ENCODE results near the gene CRYGB.
"Not testable (repeated sequence)": the region's sequence is repeated elsewhere in the genome, so short reads cannot be mapped to it uniquely, and the experiment has no call there.

Gene CRYGB

DNA sequence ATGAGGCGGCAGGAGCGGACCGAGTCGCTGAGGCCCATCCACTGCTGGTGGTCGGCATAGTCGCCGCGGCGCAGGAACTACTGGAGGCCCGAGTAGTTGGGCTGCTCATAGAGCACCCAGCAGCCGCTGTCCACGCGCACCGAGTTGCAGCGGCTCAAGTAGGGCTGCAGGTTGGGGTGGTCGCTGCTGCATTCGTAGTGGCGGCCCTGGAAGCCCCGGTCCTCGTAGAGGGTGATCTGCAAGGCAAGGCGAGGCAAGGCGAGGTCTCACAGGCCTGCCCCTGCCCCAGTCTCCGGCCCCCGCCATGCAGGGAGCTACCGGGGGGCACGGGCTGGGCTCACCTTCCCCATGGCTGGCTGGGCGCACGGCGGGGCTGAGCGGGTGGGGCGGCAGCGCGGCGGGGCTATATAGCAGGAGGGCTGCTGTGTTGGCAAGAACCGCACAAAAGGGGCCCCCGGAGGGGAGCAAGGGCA is 33.6 kb downstream of the CRYGB start:
- DNase-seq = not testable (repeated sequence)

DNA sequence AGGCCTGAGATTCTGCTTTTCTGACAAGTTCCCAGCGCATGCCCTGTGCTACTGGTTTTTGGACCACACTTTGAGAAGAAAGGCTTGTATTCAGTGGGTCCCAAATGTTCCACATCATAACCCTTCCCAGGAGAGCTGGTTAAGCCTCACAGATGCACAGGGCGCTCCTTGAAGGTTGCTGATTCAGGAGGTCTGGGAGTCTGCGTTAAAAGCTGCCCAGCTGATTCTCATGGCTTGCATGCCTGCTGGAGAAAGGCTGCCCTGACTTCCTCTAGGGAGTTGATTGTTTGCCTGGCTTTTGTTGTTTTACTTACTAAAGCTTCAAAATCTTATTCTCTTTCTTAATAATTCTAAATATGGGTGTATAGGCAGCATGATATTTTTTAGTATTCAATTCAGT is 42.3 kb downstream of the CRYGB start:
- DNase-seq = no peak

DNA sequence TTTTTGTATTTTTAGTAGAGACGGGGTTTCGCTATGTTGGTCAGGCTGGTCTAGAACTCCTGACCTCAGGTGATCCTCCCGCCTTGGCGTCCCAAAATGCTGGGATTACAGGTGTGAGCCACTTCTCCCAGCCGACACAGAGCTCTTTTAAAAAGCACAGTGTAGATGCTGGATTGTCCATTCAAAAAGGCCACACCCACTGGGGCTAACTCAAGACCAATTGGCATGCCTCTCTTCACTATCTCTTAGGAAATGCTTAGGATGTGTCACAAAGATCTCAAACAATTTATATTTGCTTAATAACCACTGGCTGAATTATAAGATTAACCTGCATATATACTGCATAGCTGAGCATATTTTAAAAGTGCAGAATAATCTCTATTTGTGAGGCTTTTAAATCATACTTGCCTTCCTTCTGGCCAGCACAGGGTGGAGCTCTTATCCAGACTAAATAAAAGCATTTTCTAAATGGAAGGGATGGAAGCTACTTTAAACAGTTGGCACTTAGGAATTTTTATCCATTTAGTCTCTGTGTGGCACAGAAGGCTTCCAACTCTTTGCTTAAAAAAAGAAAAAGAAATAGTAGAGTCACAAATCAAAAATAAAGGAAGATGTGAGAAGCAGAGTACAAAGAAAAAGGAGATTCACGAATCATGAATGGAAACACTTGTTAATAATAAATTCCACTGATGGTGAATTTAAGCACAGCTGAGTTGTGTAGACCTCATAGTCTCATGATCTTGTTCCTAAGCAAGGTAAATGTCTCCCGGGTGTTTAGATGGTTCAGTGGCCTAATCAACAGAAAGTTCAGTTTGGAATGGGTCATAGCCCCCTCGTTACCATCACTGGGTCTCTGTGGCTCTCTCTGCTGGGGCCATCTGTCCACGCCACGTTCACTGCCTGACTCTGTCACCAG is 44.0 kb downstream of the CRYGB start:
- DNase-seq = no peak

GRCh38 chr2:208099682-208100470 is 46.1 kb downstream of the CRYGB start:
- no peak for DNase-seq

DNA sequence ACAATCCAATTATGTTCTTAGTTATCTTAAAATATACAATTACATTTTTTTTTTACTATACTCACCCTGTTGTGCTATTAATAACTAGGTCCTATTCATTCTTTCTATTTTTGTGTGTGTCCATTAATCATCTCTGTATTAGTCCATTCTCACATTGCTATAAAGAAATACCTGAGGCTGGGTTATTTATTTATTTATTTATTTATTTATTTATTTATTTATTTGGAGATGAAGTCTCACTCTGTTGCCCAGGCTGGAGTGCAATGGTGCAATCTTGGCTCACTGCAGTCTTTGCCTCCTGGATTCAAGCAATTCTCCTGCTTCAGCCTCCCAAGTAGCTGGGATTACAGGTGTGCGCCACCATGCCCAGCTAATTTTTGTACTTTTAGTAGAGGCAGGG is 47.3 kb downstream of the CRYGB start:
- DNase-seq = not testable (repeated sequence)

DNA sequence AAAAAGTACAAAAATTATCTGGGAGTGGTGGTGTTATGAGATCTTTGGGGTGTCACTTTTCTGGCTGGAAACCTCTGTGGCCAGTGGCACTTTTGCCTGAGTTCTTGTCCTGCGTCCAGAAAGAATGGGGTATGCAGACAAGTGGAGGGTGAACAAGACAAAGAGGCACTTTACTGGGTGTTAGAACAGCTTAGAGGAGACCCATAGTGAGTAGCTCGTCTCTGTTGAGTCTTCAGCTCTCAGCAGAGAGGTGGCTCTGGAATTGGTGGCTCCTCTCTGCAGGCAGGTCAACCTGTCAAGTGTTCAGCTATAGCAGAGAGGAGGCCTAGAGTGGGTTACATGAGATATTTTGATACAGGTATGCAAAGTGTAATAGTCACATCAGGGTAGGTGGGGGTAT is 47.7 kb downstream of the CRYGB start:
- no peak for DNase-seq

DNA sequence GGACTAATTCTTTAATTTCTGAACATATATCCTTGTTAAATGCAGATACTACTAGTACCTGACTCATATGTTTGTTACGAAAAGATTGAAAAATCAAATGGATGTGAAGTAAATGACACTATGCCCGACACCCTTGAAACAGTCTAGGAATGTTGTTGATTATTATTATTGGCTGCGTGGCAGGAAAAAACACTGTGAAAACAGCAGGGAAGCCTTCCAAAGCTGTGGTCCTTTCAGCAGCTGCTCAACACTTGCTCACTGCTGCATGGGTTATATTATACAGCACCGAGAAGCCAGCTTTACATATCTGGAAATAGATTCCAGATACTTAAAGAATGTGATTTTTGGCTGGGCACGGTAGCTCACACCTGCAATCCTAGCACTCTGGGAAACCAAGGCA is 48.2 kb downstream of the CRYGB start:
- DNase-seq = no peak

DNA sequence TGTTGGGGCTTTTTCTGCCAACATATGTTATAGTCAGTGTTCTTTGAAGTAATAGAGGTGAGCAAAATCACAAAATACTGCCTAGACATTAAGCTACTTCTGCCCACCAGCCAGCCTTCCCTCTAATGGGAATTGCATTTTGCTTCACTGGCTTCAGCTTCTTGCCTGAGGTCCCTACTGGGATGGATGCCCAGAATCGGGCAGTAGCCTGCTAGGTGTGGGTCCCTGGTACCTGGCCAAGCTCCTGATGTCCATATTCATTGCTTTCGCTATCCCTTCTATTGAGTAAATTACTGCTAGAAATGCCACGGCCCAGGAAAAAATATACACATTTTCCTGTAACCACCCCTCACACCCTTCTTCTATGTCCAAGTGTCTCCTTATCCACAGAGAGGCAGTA is 48.6 kb downstream of the CRYGB start:
- DNase-seq = no peak

- DNase-seq = no peak
Observed at GRCh38 chr2:208096080-208096479, 49.9 kb downstream of the CRYGB start.

GRCh38 chr2:208093128-208093527 is 52.8 kb downstream of the CRYGB start:
- DNase-seq = no peak
